Fibroblast of lung (primary cell): ENCODE data around the gene ZNF565. TPM values are rescaled to one million over a fixed set of nuclear protein-coding genes. Genes with fewer than 3 reads are reported as not detected.

Experiments
- DNase-seq, 2 donors: peaks; one replicate each; pipeline versions ENCODE4 v3.0.0 to v3.0.0-alpha.2; 2010; ENCODE audit warnings: low read depth in 2 of 2
- H2AFZ ChIP-seq: 2 replicates; pipeline ENCODE4 v1.5.1; 2012; ENCODE audit warnings: low read length, control low read depth, inconsistent platforms
- H3K27ac ChIP-seq: 2 replicates; pipeline ENCODE4 v1.5.1; 2011; ENCODE audit warnings: low read length, control low read depth; ENCODE audit not compliant: insufficient read depth
- H3K27me3 ChIP-seq: 2 replicates; pipeline ENCODE4 v1.5.1; 2011; ENCODE audit warnings: mild to moderate bottlenecking, low read length; ENCODE audit not compliant: control insufficient read depth, insufficient read depth
- H3K36me3 ChIP-seq: 2 replicates; pipeline ENCODE4 v1.5.1; 2011; ENCODE audit warnings: low read length; ENCODE audit not compliant: control insufficient read depth, insufficient read depth
- H3K4me1 ChIP-seq: 2 replicates; pipeline ENCODE4 v1.5.1; 2011; ENCODE audit warnings: low read length; ENCODE audit not compliant: control insufficient read depth, insufficient read depth; ENCODE audit errors: extremely low read depth
- H3K4me2 ChIP-seq: 2 replicates; pipeline ENCODE4 v1.5.1; 2011; ENCODE audit warnings: low read length, control low read depth; ENCODE audit not compliant: insufficient read depth; ENCODE audit errors: extremely low read depth
- H3K4me3 ChIP-seq, 4 experiments: fragments of 200-600 bp in 1 of 4; sonication (generic) in 1 of 4; replicated peaks in 1 of 4; 2 replicates each; pipeline ENCODE4 v1.5.1; 2011 to 2016; ENCODE audit warnings: low read length in 4 of 4, low read depth in 3 of 4, mild to moderate bottlenecking in 3 of 4, control low read depth in 2 of 4, inconsistent platforms in 1 of 4, mixed read lengths in 1 of 4; ENCODE audit not compliant: insufficient read depth in 1 of 4; ENCODE audit errors: control extremely low read depth in 1 of 4
- H3K79me2 ChIP-seq: 2 replicates; pipeline ENCODE4 v1.5.1; 2012; ENCODE audit warnings: mild to moderate bottlenecking, low read length, inconsistent platforms; ENCODE audit not compliant: control insufficient read depth, insufficient read depth
- H3K9ac ChIP-seq: 2 replicates; pipeline ENCODE4 v1.5.1; 2011; ENCODE audit warnings: mild to moderate bottlenecking, low read length, control low read depth; ENCODE audit not compliant: insufficient read depth
- H3K9me3 ChIP-seq: 2 replicates; pipeline ENCODE4 v1.5.1; 2012; ENCODE audit warnings: low read depth, low read length; ENCODE audit not compliant: control insufficient read depth, insufficient read depth
- H4K20me1 ChIP-seq: 2 replicates; pipeline ENCODE4 v1.5.1; 2011; ENCODE audit warnings: low read length; ENCODE audit not compliant: control insufficient read depth, insufficient read depth; ENCODE audit errors: extremely low read depth
- EZH2 ChIP-seq: IDR thresholded peaks from 2 replicates; pipeline ENCODE4 v1.5.1; 2012; ENCODE audit warnings: low read length, control low read depth, mild to moderate bottlenecking; ENCODE audit errors: missing control alignments
- polyA plus RNA-seq, 2 donors: library from polyadenylated mRNA; depleted of rRNA in 1 of 2; stranded (reverse) in 1 of 2; unstranded in 1 of 2; fragments of >200 nt; gene quantifications; 2 replicates each; pipeline ENCODE4 v1.2.1, GENCODE V29; 2011 to 2012; ENCODE audit warnings: missing spikeins in 1 of 2
- total RNA-seq: library from RNA; depleted of rRNA; stranded (reverse); fragments of >200 nt; gene quantifications from 2 replicates; pipeline ENCODE4 v1.2.1, GENCODE V29; 2014
- TF ChIP-seq, protein P1 (sequence below), 2 donors: IDR thresholded peaks in 1 of 2; conservative IDR thresholded peaks in 1 of 2; 1 replicate in 1 of 2; 2 replicates in 1 of 2; pipeline ENCODE4 v1.5.1; 2011 to 2012; ENCODE audit warnings: low read length in 2 of 2, control low read depth in 1 of 2, inconsistent platforms in 1 of 2, low read depth in 1 of 2, mild to moderate bottlenecking in 1 of 2

ZNF565 gene
- total and polyA plus RNA-seq, 2 donors (not counting 1 experiment from before 2014, with no cell fraction given), result 4.3 to 6.3 TPM

DNA sequence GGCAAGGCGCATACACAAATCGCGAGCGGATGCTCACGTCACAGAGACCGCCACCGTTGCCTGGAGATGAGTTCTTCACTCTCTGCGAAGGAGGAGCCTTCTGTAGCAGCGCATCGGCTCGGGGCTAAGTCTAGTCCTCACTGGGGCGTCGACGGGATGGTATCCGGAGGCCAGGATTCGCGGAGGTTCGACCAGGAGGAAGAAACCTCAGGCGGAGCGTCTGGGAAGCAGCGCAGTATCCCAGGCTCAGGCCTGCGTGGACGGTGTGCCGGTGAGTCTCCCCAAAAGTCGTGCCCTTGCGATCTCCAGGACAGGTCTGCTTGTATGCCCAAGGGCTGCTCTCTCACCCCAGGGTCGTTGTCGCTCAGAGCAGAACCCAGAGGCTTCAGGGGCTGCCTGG, 40.9 kb upstream of the ZNF565 start:
- no peak overlapping the region for H3K4me2 ChIP-seq
- H4K20me1 ChIP-seq, result no peaks in the 10 kb centered on the region
- H3K27me3 ChIP-seq, result no peaks in the 10 kb centered on the region
- H3K9ac ChIP-seq, result no peak overlapping the region
- no peak overlapping the region for H3K4me3 ChIP-seq
- H3K36me3 ChIP-seq, result no peaks in the 10 kb centered on the region
- H3K27ac ChIP-seq, result no peak overlapping the region
- no peaks in the 10 kb centered on the region for H3K9me3 ChIP-seq
- TF ChIP-seq EZH2, result no peak
- TF ChIP-seq, protein P1, sequence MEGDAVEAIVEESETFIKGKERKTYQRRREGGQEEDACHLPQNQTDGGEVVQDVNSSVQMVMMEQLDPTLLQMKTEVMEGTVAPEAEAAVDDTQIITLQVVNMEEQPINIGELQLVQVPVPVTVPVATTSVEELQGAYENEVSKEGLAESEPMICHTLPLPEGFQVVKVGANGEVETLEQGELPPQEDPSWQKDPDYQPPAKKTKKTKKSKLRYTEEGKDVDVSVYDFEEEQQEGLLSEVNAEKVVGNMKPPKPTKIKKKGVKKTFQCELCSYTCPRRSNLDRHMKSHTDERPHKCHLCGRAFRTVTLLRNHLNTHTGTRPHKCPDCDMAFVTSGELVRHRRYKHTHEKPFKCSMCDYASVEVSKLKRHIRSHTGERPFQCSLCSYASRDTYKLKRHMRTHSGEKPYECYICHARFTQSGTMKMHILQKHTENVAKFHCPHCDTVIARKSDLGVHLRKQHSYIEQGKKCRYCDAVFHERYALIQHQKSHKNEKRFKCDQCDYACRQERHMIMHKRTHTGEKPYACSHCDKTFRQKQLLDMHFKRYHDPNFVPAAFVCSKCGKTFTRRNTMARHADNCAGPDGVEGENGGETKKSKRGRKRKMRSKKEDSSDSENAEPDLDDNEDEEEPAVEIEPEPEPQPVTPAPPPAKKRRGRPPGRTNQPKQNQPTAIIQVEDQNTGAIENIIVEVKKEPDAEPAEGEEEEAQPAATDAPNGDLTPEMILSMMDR (conservative IDR thresholded peaks at IDR 0.05 in 1 of 2, IDR thresholded peaks at IDR 0.05 in 1 of 2; ENCODE audit: low read depth in 1 of 2, low read length in 2 of 2), result no peak
- H3K4me1 ChIP-seq, result no peaks in the 10 kb centered on the region
- H3K79me2 ChIP-seq, result no peaks in the 10 kb centered on the region
- no peak overlapping the region for H2AFZ ChIP-seq
- no peak for DNase-seq

DNA sequence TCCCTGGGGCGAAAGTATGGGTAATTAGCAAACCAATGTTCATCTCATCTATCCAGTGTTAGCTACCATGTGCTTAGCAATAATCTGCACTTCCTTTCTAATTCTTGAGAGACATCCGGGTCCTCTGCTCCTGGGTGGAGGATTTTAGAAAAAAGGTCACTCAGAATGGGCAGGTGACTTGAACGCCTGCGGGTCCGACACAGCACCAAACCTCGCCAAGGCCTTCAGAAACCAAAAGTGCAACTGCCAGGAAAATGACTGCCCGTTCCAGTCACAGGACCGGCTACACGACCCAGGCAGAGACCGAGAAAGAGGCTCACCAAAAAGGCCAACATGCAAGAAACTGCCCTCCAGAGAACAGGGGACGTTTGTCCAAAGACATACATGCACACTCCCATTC, 40.4 kb upstream of the ZNF565 start:
- Histone ChIP-seq H3K9ac (no peak overlapping the region), H3K4me3 (no peak overlapping the region), H3K4me1 (no peaks in the 10 kb centered on the region), H4K20me1 (no peaks in the 10 kb centered on the region), H3K79me2 (no peaks in the 10 kb centered on the region), H3K4me2 (no peak overlapping the region), H3K36me3 (no peaks in the 10 kb centered on the region), H3K9me3 (no peaks in the 10 kb centered on the region), H3K27me3 (no peaks in the 10 kb centered on the region), H2AFZ (no peak overlapping the region), H3K27ac (no peak overlapping the region)
- TF ChIP-seq EZH2, result no peak
- TF ChIP-seq, protein P1 (conservative IDR thresholded peaks at IDR 0.05 in 1 of 2, IDR thresholded peaks at IDR 0.05 in 1 of 2; ENCODE audit: low read depth in 1 of 2, low read length in 2 of 2), result no peak
- DNase-seq, result no peak

DNA sequence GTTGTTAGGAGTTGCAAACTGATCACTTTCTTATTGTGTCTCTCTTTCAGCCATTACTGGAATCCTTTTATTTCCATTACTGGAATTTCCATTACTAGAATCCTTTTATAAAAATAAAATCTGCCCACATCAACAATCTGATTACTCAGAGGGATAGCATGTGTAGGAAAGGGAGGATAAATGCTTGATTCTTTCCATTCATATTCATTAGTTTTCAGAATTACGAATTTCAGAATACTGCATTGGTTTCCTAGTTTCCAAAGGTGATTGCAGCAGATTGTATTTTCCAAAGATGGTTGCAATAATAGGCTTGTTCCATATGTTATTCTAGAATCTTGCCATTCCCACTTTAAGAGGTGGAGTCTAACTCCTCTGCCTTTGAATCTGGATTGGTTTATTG, 37.6 kb upstream of the ZNF565 start:
- no peaks in the 10 kb centered on the region for H3K4me1 ChIP-seq
- H3K4me2 ChIP-seq, result no peak overlapping the region
- H3K27ac ChIP-seq, result no peak overlapping the region
- H3K36me3 ChIP-seq, result no peaks in the 10 kb centered on the region
- H3K9me3 ChIP-seq, result no peaks in the 10 kb centered on the region
- H2AFZ ChIP-seq, result no peak overlapping the region
- no peak overlapping the region for H3K9ac ChIP-seq
- no peak for DNase-seq
- TF ChIP-seq EZH2, result no peak
- TF ChIP-seq, protein P1 (conservative IDR thresholded peaks at IDR 0.05 in 1 of 2, IDR thresholded peaks at IDR 0.05 in 1 of 2; ENCODE audit: low read depth in 1 of 2, low read length in 2 of 2), result no peak
- H4K20me1 ChIP-seq, result no peaks in the 10 kb centered on the region
- no peak overlapping the region for H3K4me3 ChIP-seq
- no peaks in the 10 kb centered on the region for H3K27me3 ChIP-seq
- no peaks in the 10 kb centered on the region for H3K79me2 ChIP-seq
